Body of pancreas (tissue), 4 donors: ENCODE data around the gene THOC7. TPM values are rescaled to one million over a fixed set of nuclear protein-coding genes. Genes with fewer than 3 reads are reported as not detected.
A peak's percentile ranks its signal among the peaks of the same experiment; 100 is the strongest.

Experiments used
- ATAC-seq: fragments of 150-250 bp; one replicate; pipeline ENCODE4 v1.9.1; 2016
- DNase-seq, 4 donors: peaks; one replicate each; pipeline ENCODE4 v3.0.0-alpha.2; 2019
- H3K27ac ChIP-seq, 4 donors: fragments of 200-600 bp; sonication (generic); 1 replicate in 3 of 4; 2 replicates in 1 of 4; pipeline versions ENCODE4 v1.5.1 to v1.6.1; 2016 to 2019; ENCODE audit warnings: mild to moderate bottlenecking in 1 of 4, mixed read lengths in 1 of 4, moderate library complexity in 1 of 4
- H3K27me3 ChIP-seq, 2 donors: fragments of 200-600 bp; sonication (generic); one replicate each; pipeline ENCODE4 v1.6.0; 2016; ENCODE audit warnings: mild to moderate bottlenecking in 1 of 2
- H3K36me3 ChIP-seq, 2 donors: fragments of 200-600 bp; sonication (generic); replicated peaks in 1 of 2; 2 replicates each; pipeline ENCODE4 v1.5.1; 2016; ENCODE audit warnings: low read depth in 2 of 2; ENCODE audit not compliant: insufficient read depth in 1 of 2
- H3K4me1 ChIP-seq: fragments of 200-600 bp; sonication (generic); one replicate; pipeline ENCODE4 v1.6.0; 2016
- H3K4me3 ChIP-seq, 2 donors: fragments of 200-600 bp; sonication (generic); 1 replicate in 1 of 2; 2 replicates in 1 of 2; pipeline ENCODE4 v1.5.1; 2016 to 2019
- H3K9me3 ChIP-seq, 3 donors: fragments of 200-600 bp; sonication (generic); 1 replicate in 2 of 3; 2 replicates in 1 of 3; pipeline ENCODE4 v1.5.1; 2016
- CTCF ChIP-seq, 7 experiments: fragments of 450-650 bp in 4 of 7; fragments of 200-600 bp in 3 of 7; sonication (generic) in 3 of 7; IDR thresholded peaks; one replicate each; pipeline ENCODE4 v1.5.1; 2016 to 2019; ENCODE audit warnings: antibody characterized with exemption in 7 of 7
- POLR2A ChIP-seq, 3 donors: fragments of 450-650 bp; IDR thresholded peaks; one replicate each; pipeline ENCODE4 v1.6.1; 2016; ENCODE audit warnings: antibody characterized with exemption in 3 of 3, mild to moderate bottlenecking in 2 of 3
- WGBS, 2 donors: methylation state at CpG; one replicate each; pipeline ENCODE4 v1.1.5; 2017; 5-methylcytosine and 5-hydroxymethylcytosine counted together
- intact Hi-C: fragments of 100-400 bp; cut with DNase I; formaldehyde crosslinking; loops from one replicate; pipeline ENCODE4 v1.15.1; 2023
- total RNA-seq, 2 donors: library from RNA; depleted of rRNA; stranded (reverse); fragments of >200 nt; gene quantifications; one replicate each; pipeline ENCODE4 v1.1.0, GENCODE V29; 2016

THOC7 gene
- total RNA-seq, 2 donors from 2014 or later = 26.0 to 47.0 TPM

GRCh38 chr3:63849175-63849574, 14.4 kb downstream of the THOC7 start:
- no peak for DNase-seq
- H3K4me3 ChIP-seq = no peak overlapping the region
- H3K27ac ChIP-seq = no peak overlapping the region
- WGBS, 2 donors = 97% methylated on average over 4 of the region's 4 CpGs
- H3K9me3 ChIP-seq = no peaks in the 10 kb centered on the region
- peaks cover 13% of the 10 kb centered on the region for H3K4me1 ChIP-seq
- H3K36me3 ChIP-seq = no peaks in the 10 kb centered on the region
- ATAC-seq = no peak
- TF ChIP-seq CTCF (IDR thresholded peaks at IDR 0.05) (no peak), POLR2A (IDR thresholded peaks at IDR 0.05) (no peak)
- intact Hi-C loops = no loop called here
- H3K27me3 ChIP-seq = no peaks in the 10 kb centered on the region

- TF ChIP-seq CTCF (IDR thresholded peaks at IDR 0.05) (no peak), POLR2A (IDR thresholded peaks at IDR 0.05) (no peak)
- Histone ChIP-seq H3K27ac (no peak overlapping the region), H3K36me3 (no peaks in the 10 kb centered on the region), H3K4me1 (peaks cover 13% of the 10 kb centered on the region), H3K27me3 (no peaks in the 10 kb centered on the region), H3K9me3 (no peaks in the 10 kb centered on the region), H3K4me3 (no peak overlapping the region)
- peak in 3 of 4 donors; percentile 17 to 33 (median 31) for DNase-seq
- ATAC-seq = peak; percentile 42
- 11 to 27% methylated on average over 1 of the region's 1 CpG for WGBS, 2 donors
- intact Hi-C loops = no loop called here
Observed at GRCh38 chr3:63847718-63848450, 15.7 kb downstream of the THOC7 start.

- no peak for ATAC-seq
- intact Hi-C loops = no loop called here
Observed at GRCh38 chr3:63845215-63845614, 18.4 kb downstream of the THOC7 start.

GRCh38 chr3:63842127-63842526, 21.5 kb downstream of the THOC7 start:
- H3K27ac ChIP-seq = no peak overlapping the region
- no peaks in the 10 kb centered on the region for H3K36me3 ChIP-seq
- H3K4me1 ChIP-seq = no peaks in the 10 kb centered on the region
- no peak overlapping the region for H3K4me3 ChIP-seq
- DNase-seq = no peak
- H3K27me3 ChIP-seq = no peaks in the 10 kb centered on the region
- no peak for TF ChIP-seq CTCF (IDR thresholded peaks at IDR 0.05)
- no peak for TF ChIP-seq POLR2A (IDR thresholded peaks at IDR 0.05)
- no peak for ATAC-seq
- intact Hi-C loops = no loop called here
- H3K9me3 ChIP-seq = no peaks in the 10 kb centered on the region

More at GRCh38 chr3:63845215-63845614, 18.4 kb downstream of the THOC7 start:
- WGBS, 2 donors = 96 to 97% methylated on average over 4 of the region's 4 CpGs
- no peak for TF ChIP-seq CTCF (IDR thresholded peaks at IDR 0.05)
- DNase-seq = no peak
- Histone ChIP-seq H3K36me3 (no peaks in the 10 kb centered on the region), H3K27me3 (no peaks in the 10 kb centered on the region), H3K27ac (no peak overlapping the region), H3K4me3 (no peak overlapping the region), H3K9me3 (no peaks in the 10 kb centered on the region), H3K4me1 (peaks cover 13% of the 10 kb centered on the region)

GRCh38 chr3:63841704-63842103, 21.9 kb downstream of the THOC7 start:
- Histone ChIP-seq H3K4me1 (no peaks in the 10 kb centered on the region), H3K27ac (no peak overlapping the region), H3K27me3 (no peaks in the 10 kb centered on the region), H3K9me3 (no peaks in the 10 kb centered on the region), H3K4me3 (no peak overlapping the region), H3K36me3 (no peaks in the 10 kb centered on the region)
- TF ChIP-seq POLR2A (IDR thresholded peaks at IDR 0.05) = no peak
- no peak for TF ChIP-seq CTCF (IDR thresholded peaks at IDR 0.05)
- DNase-seq (no peak), ATAC-seq (no peak)
- WGBS, 2 donors = 0 to 32% methylated on average over 1 of the region's 1 CpG
- intact Hi-C loops = no loop called here
